Measurements from ENCODE around the gene EBLN2.

GRCh38 chr3:73086071-73086494 lies 24.6 kb downstream of the EBLN2 start:
- TF ChIP-seq CTCF (conservative IDR thresholded peaks at IDR 0.05; ENCODE audit: low read depth in 2 of 2) = peak; percentile 92 to 93
- TF ChIP-seq EZH2 (IDR thresholded peaks at IDR 0.05; ENCODE audit: low read depth, unreplicated experiment) = no peak
- no peak for TF ChIP-seq POLR2AphosphoS5 (IDR thresholded peaks at IDR 0.05; ENCODE audit: low read depth)

All from GM23338 (cell line).